Measurements from ENCODE around the gene CUX1. TPM values are rescaled to one million over a fixed set of nuclear protein-coding genes. Genes with fewer than 3 reads are reported as not detected.

CUX1 gene
- total and polyA plus RNA-seq, 2 of the 13 experiments (the other 11 are each of a cell fraction or from before 2014, with no cell fraction given), result 13.7 to 14.9 TPM

DNA sequence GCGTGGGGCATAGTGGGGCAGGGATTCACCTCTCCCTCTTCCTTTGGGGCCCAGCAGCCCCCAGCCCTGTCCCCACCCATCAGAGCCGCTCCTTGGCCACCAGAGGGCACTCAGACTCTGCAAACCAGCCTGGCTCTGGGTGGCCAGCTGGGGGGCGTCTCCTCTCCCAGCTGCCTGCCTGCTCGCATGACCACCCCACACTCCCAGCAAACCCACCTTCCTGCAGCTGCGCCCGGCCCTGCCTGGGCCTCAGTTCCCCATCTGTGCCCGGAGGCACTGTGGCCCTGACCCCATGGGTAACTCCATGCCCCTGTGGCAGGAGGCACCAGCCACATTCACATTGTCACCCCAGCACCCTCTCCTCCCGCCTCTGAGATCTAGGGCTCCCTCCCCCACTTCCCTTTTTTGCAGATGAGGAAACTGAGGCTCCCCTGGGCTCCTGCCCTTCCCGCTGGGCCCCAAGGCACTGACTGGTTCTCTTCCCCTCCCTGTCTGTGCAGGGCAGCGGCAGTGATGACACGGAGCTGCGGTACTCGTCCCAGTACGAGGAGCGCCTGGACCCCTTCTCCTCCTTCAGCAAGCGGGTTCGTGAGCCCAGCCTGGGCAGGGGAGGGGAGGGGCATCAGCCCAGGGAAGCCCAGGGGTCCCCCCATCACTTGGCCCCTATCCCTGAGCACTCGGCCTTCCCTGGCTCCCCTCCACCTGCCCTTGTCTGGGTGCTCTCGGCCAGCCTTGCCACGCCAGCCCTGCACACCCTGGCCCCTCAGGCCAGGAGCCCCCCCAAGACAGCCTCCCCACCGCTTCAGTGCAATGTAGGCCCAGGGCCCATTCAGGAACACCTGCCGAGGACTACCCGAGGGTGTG is 462.3 kb downstream of the CUX1 start:
- no peak overlapping the region for H3K9ac ChIP-seq (ENCODE audit: insufficient read depth, low read depth, low read length)
- H3K4me1 ChIP-seq (ENCODE audit: insufficient read depth, low read length), result peaks cover 11% of the 10 kb centered on the region
- H3K4me3 ChIP-seq (replicated peaks in 1 of 3; ENCODE audit: insufficient read depth in 1 of 3, low read depth in 2 of 3, low read length in 3 of 3), result no peak overlapping the region; a peak in 1 of 6 replicates
- H3K27ac ChIP-seq (ENCODE audit: extremely low read length, insufficient read depth, low read length), result no peak overlapping the region
- H3K27me3 ChIP-seq (ENCODE audit: control insufficient read depth in 1 of 2, insufficient read depth in 2 of 2, low read length in 2 of 2), result no peaks in the 10 kb centered on the region
- ATAC-seq (peak; percentile 92), DNase-seq (ENCODE audit: low spot score) (peak; percentile 65), FAIRE-seq (no peak)
- ChIA-PET POLR2A (no interaction called here), CTCF (ENCODE audit: low intra/inter-chr PET ratio, low total read pairs) (interaction anchor here (3.3 kb wide), 1 partner anchor 111 kb away, joined by 51 read pairs; no protein-coding TSS in a partner anchor)
- intact Hi-C loops (cut with micrococcal nuclease; ENCODE audit: unreplicated experiment) (loop anchor here (2.0 kb wide), 1 partner anchor 111 kb away; no protein-coding TSS in a partner anchor), in situ Hi-C loops (cut with HindIII; ENCODE audit: extremely low pct_ligation_motif_present, low pct_unique_long_range_greater_than_20kb) (no loop called here)
- H3K4me2 ChIP-seq (ENCODE audit: low read depth, low read length), result 0 out of 2 replicates have a peak overlapping the region, but pooled peaks have one; percentile 13
- H2AFZ ChIP-seq (ENCODE audit: low read length), result no peak overlapping the region
- H3K36me3 ChIP-seq (replicated peaks in 1 of 2; ENCODE audit: control insufficient read depth in 1 of 2, insufficient read depth in 2 of 2, low read length in 2 of 2), result no peaks in the 10 kb centered on the region
- no peaks in the 10 kb centered on the region for H3K9me3 ChIP-seq (ENCODE audit: low read length)
- H3K79me2 ChIP-seq (ENCODE audit: insufficient read depth, low read length), result no peaks in the 10 kb centered on the region
- WGBS (ENCODE audit: low lambda C conversion rate), result 56% methylated on average over 14 of the region's 23 CpGs
- no TSS peak for BruUV-seq (replicated peaks)
- H4K20me1 ChIP-seq (ENCODE audit: insufficient read depth, low read length), result no peaks in the 10 kb centered on the region
- TF ChIP-seq ZNF788 (CRISPR knock-in tag; IDR thresholded peaks at IDR 0.05; ENCODE audit: borderline replicate concordance) (no peak), ZNF264 (CRISPR knock-in tag; IDR thresholded peaks at IDR 0.05) (no peak), PCBP1 (IDR thresholded peaks at IDR 0.05; ENCODE audit: borderline replicate concordance, low read depth, low read length) (peak; percentile 73; the same call in 1 of the 2 replicates), KLF16 (CRISPR knock-in tag; IDR thresholded peaks at IDR 0.05) (no peak), GABPB1 (CRISPR knock-in tag; IDR thresholded peaks at IDR 0.05) (peak; percentile 37; the same call in 1 of the 2 replicates), DMAP1 (CRISPR knock-in tag; IDR thresholded peaks at IDR 0.05) (no peak), KLF12 (CRISPR knock-in tag; IDR thresholded peaks at IDR 0.05; ENCODE audit: borderline replicate concordance) (no peak), RAD21 (CRISPR knock-in tag; IDR thresholded peaks at IDR 0.05) (peak; percentile 94), ZFX (CRISPR knock-in tag; IDR thresholded peaks at IDR 0.05; ENCODE audit: low read depth) (0 out of 2 replicates have a peak, but pooled peaks have one; percentile 13), STAG1 (CRISPR knock-in tag; IDR thresholded peaks at IDR 0.05) (peak; percentile 91), ZNF235 (CRISPR knock-in tag; IDR thresholded peaks at IDR 0.05; ENCODE audit: borderline replicate concordance) (no peak), MXI1 (IDR thresholded peaks at IDR 0.05; ENCODE audit: borderline replicate concordance, low read depth, low read length) (0 out of 3 replicates have a peak, but pooled peaks have one; percentile 36), SMAD9 (CRISPR knock-in tag; IDR thresholded peaks at IDR 0.05) (no peak), FOXC1 (CRISPR knock-in tag; IDR thresholded peaks at IDR 0.05; ENCODE audit: borderline replicate concordance) (no peak), ZFP36 (IDR thresholded peaks at IDR 0.05; ENCODE audit: borderline replicate concordance, low read depth, low read length, partially characterized antibody) (no peak)
- TF ChIP-seq, protein P1, sequence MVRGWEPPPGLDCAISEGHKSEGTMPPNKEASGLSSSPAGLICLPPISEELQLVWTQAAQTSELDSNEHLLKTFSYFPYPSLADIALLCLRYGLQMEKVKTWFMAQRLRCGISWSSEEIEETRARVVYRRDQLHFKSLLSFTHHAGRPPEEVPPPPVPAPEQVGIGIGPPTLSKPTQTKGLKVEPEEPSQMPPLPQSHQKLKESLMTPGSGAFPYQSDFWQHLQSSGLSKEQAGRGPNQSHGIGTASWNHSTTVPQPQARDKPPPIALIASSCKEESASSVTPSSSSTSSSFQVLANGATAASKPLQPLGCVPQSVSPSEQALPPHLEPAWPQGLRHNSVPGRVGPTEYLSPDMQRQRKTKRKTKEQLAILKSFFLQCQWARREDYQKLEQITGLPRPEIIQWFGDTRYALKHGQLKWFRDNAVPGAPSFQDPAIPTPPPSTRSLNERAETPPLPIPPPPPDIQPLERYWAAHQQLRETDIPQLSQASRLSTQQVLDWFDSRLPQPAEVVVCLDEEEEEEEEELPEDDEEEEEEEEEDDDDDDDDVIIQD (CRISPR knock-in tag; IDR thresholded peaks at IDR 0.05; ENCODE audit: low read depth), result no peak
- TF ChIP-seq, protein P2, sequence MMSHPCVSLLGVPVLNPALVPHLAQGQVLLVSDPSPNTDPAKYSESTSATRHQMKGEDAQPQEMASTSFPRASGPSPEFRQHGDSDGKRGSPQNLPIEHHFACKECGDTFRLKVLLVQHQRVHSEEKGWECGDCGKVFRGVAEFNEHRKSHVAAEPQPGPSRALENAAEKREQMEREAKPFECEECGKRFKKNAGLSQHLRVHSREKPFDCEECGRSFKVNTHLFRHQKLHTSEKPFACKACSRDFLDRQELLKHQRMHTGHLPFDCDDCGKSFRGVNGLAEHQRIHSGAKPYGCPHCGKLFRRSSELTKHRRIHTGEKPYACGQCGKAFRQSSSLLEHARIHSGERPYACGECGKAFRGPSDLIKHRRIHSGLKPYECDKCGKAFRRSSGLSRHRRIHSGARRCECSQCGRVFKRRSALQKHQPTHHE (CRISPR knock-in tag; IDR thresholded peaks at IDR 0.05; ENCODE audit: borderline replicate concordance), result no peak
- TF ChIP-seq, protein P3, sequence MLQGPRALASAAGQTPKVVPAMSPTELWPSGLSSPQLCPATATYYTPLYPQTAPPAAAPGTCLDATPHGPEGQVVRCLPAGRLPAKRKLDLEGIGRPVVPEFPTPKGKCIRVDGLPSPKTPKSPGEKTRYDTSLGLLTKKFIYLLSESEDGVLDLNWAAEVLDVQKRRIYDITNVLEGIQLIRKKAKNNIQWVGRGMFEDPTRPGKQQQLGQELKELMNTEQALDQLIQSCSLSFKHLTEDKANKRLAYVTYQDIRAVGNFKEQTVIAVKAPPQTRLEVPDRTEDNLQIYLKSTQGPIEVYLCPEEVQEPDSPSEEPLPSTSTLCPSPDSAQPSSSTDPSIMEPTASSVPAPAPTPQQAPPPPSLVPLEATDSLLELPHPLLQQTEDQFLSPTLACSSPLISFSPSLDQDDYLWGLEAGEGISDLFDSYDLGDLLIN (CRISPR knock-in tag; IDR thresholded peaks at IDR 0.05; ENCODE audit: borderline replicate concordance), result 0 out of 2 replicates have a peak, but pooled peaks have one; percentile 40
